ENCODE measurements around the gene ELOVL3.

GRCh38 chr10:102267748-102268147 lies 41.6 kb downstream of the ELOVL3 start:
- TF ChIP-seq EZH2phosphoT487 (IDR thresholded peaks at IDR 0.05; ENCODE audit: unreplicated experiment) = no peak
- no peak for TF ChIP-seq POLR2AphosphoS5 (IDR thresholded peaks at IDR 0.05; ENCODE audit: low read depth)
- TF ChIP-seq CTCF (conservative IDR thresholded peaks at IDR 0.05; ENCODE audit: low read depth in 2 of 2) = no peak
- no peak for TF ChIP-seq EZH2 (IDR thresholded peaks at IDR 0.05; ENCODE audit: low read depth, unreplicated experiment)
- no peak for TF ChIP-seq ZNF114 (CRISPR knock-in tag; IDR thresholded peaks at IDR 0.05)
- TF ChIP-seq REST (IDR thresholded peaks at IDR 0.05; ENCODE audit: unreplicated experiment) = no peak
- TF ChIP-seq NANOG (IDR thresholded peaks at IDR 0.05; ENCODE audit: borderline replicate concordance) = no peak

Data from GM23338 (cell line).